Measurements from ENCODE around the gene DGKB. TPM values are rescaled to one million over a fixed set of nuclear protein-coding genes. Genes with fewer than 3 reads are reported as not detected.

Gene DGKB
- total RNA-seq, 1 experiment from 2014 or later, result not detected

- H3K27ac Mint-ChIP-seq (ENCODE audit: unreplicated experiment), result no peak overlapping the region
- TF ChIP-seq CTCF (IDR thresholded peaks at IDR 0.05; ENCODE audit: unreplicated experiment), result no peak
- DNase-seq, result no peak
- CTCF ChIA-PET, result no interaction called here
- no TSS peak for BruUV-seq (replicated peaks)
- no peaks in the 10 kb centered on the region for H3K27me3 Mint-ChIP-seq (ENCODE audit: unreplicated experiment)
- H3K36me3 Mint-ChIP-seq (ENCODE audit: insufficient read depth, unreplicated experiment), result no peaks in the 10 kb centered on the region
- no peak overlapping the region for H3K4me3 Mint-ChIP-seq (ENCODE audit: low read depth, unreplicated experiment)
- peaks cover 10% of the 10 kb centered on the region for H3K4me1 Mint-ChIP-seq (ENCODE audit: low read depth, unreplicated experiment)
- no peaks in the 10 kb centered on the region for H3K9me3 Mint-ChIP-seq (ENCODE audit: low read depth, unreplicated experiment)
- intact Hi-C loops (cut with micrococcal nuclease; ENCODE audit: unreplicated experiment), result no loop called here
Measured at GRCh38 chr7:14854471-14854870, 48.1 kb downstream of the DGKB start.

- no peak for DNase-seq
- no TSS peak for BruUV-seq (replicated peaks)
- CTCF ChIA-PET, result no interaction called here
- H3K36me3 Mint-ChIP-seq (ENCODE audit: insufficient read depth, unreplicated experiment), result no peaks in the 10 kb centered on the region
- H3K27me3 Mint-ChIP-seq (ENCODE audit: unreplicated experiment), result no peaks in the 10 kb centered on the region
- no peak overlapping the region for H3K4me3 Mint-ChIP-seq (ENCODE audit: low read depth, unreplicated experiment)
- TF ChIP-seq CTCF (IDR thresholded peaks at IDR 0.05; ENCODE audit: unreplicated experiment), result no peak
- no peak overlapping the region for H3K27ac Mint-ChIP-seq (ENCODE audit: unreplicated experiment)
- intact Hi-C loops (cut with micrococcal nuclease; ENCODE audit: unreplicated experiment), result no loop called here
- no peaks in the 10 kb centered on the region for H3K9me3 Mint-ChIP-seq (ENCODE audit: low read depth, unreplicated experiment)
- peaks cover 10% of the 10 kb centered on the region for H3K4me1 Mint-ChIP-seq (ENCODE audit: low read depth, unreplicated experiment)
Measured at GRCh38 chr7:14851610-14852009, 50.9 kb downstream of the DGKB start.

GRCh38 chr7:14850039-14850438, 52.5 kb downstream of the DGKB start:
- BruUV-seq (replicated peaks), result no TSS peak
- Mint-ChIP-seq H3K27ac (ENCODE audit: unreplicated experiment) (no peak overlapping the region), H3K27me3 (ENCODE audit: unreplicated experiment) (no peaks in the 10 kb centered on the region), H3K36me3 (ENCODE audit: insufficient read depth, unreplicated experiment) (no peaks in the 10 kb centered on the region), H3K4me1 (ENCODE audit: low read depth, unreplicated experiment) (peaks cover 10% of the 10 kb centered on the region), H3K4me3 (ENCODE audit: low read depth, unreplicated experiment) (no peak overlapping the region), H3K9me3 (ENCODE audit: low read depth, unreplicated experiment) (no peaks in the 10 kb centered on the region)
- CTCF ChIA-PET, result no interaction called here
- no peak for DNase-seq
- TF ChIP-seq CTCF (IDR thresholded peaks at IDR 0.05; ENCODE audit: unreplicated experiment), result no peak
- intact Hi-C loops (cut with micrococcal nuclease; ENCODE audit: unreplicated experiment), result no loop called here

GRCh38 chr7:14846405-14846804, 56.1 kb downstream of the DGKB start:
- no peak overlapping the region for H3K4me3 Mint-ChIP-seq (ENCODE audit: low read depth, unreplicated experiment)
- no peak overlapping the region for H3K27ac Mint-ChIP-seq (ENCODE audit: unreplicated experiment)
- no peaks in the 10 kb centered on the region for H3K9me3 Mint-ChIP-seq (ENCODE audit: low read depth, unreplicated experiment)
- no peaks in the 10 kb centered on the region for H3K27me3 Mint-ChIP-seq (ENCODE audit: unreplicated experiment)
- intact Hi-C loops (cut with micrococcal nuclease; ENCODE audit: unreplicated experiment), result no loop called here
- CTCF ChIA-PET, result interaction anchor here (0.7 kb wide), 1 partner anchor 1060 kb away, joined by 3 read pairs; no protein-coding TSS in a partner anchor
- H3K36me3 Mint-ChIP-seq (ENCODE audit: insufficient read depth, unreplicated experiment), result no peaks in the 10 kb centered on the region
- no TSS peak for BruUV-seq (replicated peaks)
- TF ChIP-seq CTCF (IDR thresholded peaks at IDR 0.05; ENCODE audit: unreplicated experiment), result no peak
- H3K4me1 Mint-ChIP-seq (ENCODE audit: low read depth, unreplicated experiment), result peaks cover 10% of the 10 kb centered on the region
- no peak for DNase-seq
